Common myeloid progenitor, CD34-positive (primary cell): ENCODE measurements around the gene RAI14.

Source experiments
- CTCF ChIA-PET: fragments of 350-600 bp; sonication (Branson Sonifier 250); formaldehyde crosslinking; loops from one replicate; lab custom pipeline; 2021; ENCODE audit warnings: antibody characterized with exemption; lab: Charles Lee
- POLR2A ChIA-PET: fragments of 350-600 bp; sonication (Branson Sonifier 250); formaldehyde crosslinking; loops from one replicate; lab custom pipeline; 2021; ENCODE audit warnings: antibody characterized with exemption; lab: Charles Lee
- DNase-seq, 3 donors: peaks; one replicate each; pipeline versions ENCODE4 v3.0.0 to v3.0.0-alpha.2; 2013
- H3K27ac ChIP-seq, 2 experiments: 1 replicate in 1 of 2; 2 replicates in 1 of 2; pipeline ENCODE4 v1.7.0; 2013; ENCODE audit warnings: inconsistent platforms in 2 of 2, low read length in 2 of 2, mild to moderate bottlenecking in 2 of 2, low read depth in 1 of 2, moderate library complexity in 1 of 2; ENCODE audit not compliant: severe bottlenecking in 2 of 2, insufficient read depth in 1 of 2, poor library complexity in 1 of 2
- H3K27me3 ChIP-seq, 5 experiments: replicated peaks in 2 of 5; 1 replicate in 3 of 5; 2 replicates in 2 of 5; pipeline versions ENCODE4 v1.6.1 to v1.7.0; 2013; ENCODE audit warnings: low read length in 4 of 5, mild to moderate bottlenecking in 2 of 5, moderate library complexity in 2 of 5, inconsistent platforms in 1 of 5; ENCODE audit not compliant: insufficient read depth in 5 of 5, control insufficient read depth in 4 of 5
- H3K36me3 ChIP-seq, 4 experiments: 1 replicate in 2 of 4; 2 replicates in 2 of 4; pipeline versions ENCODE4 v1.6.1 to v1.7.0; 2013; ENCODE audit warnings: low read length in 3 of 4, control low read depth in 1 of 4, mild to moderate bottlenecking in 1 of 4; ENCODE audit not compliant: control insufficient read depth in 4 of 4, insufficient read depth in 4 of 4
- H3K4me1 ChIP-seq, 4 experiments: 1 replicate in 3 of 4; 2 replicates in 1 of 4; pipeline versions ENCODE4 v1.6.1 to v1.7.1; 2013; ENCODE audit warnings: low read length in 3 of 4, mild to moderate bottlenecking in 3 of 4, control low read depth in 1 of 4, inconsistent platforms in 1 of 4, moderate library complexity in 1 of 4; ENCODE audit not compliant: control insufficient read depth in 4 of 4, insufficient read depth in 4 of 4; ENCODE audit errors: control extremely low read depth in 1 of 4
- H3K4me3 ChIP-seq, 7 experiments: 1 replicate in 4 of 7; 2 replicates in 3 of 7; pipeline versions ENCODE4 v1.5.1 to v1.7.0; 2013; ENCODE audit warnings: mild to moderate bottlenecking in 7 of 7, low read length in 6 of 7, moderate library complexity in 6 of 7, inconsistent platforms in 2 of 7, low read depth in 2 of 7, control low read depth in 1 of 7; ENCODE audit not compliant: insufficient read depth in 4 of 7, control insufficient read depth in 1 of 7; ENCODE audit errors: extremely low read depth in 1 of 7
- H3K9me3 ChIP-seq, 5 experiments: 1 replicate in 4 of 5; 2 replicates in 1 of 5; pipeline versions ENCODE4 v1.6.1 to v1.7.1; 2013; ENCODE audit warnings: low read length in 4 of 5, mild to moderate bottlenecking in 2 of 5, inconsistent platforms in 1 of 5, low read depth in 1 of 5, moderate library complexity in 1 of 5; ENCODE audit not compliant: control insufficient read depth in 4 of 5, insufficient read depth in 2 of 5; ENCODE audit errors: control extremely low read depth in 1 of 5
- WGBS: methylation state at CpG from one replicate; pipeline ENCODE4 v1.1.5; 2013; ENCODE audit not compliant: insufficient coverage; 5-methylcytosine and 5-hydroxymethylcytosine counted together

Gene RAI14

GRCh38 chr5:34789021-34789531 lies 132.9 kb downstream of the RAI14 start:
- Histone ChIP-seq H3K36me3 (no peaks in the 10 kb centered on the region), H3K27ac (no peak overlapping the region), H3K9me3 (peaks cover 0 to 10% (median 4%) of the 10 kb centered on the region in 5 experiments), H3K4me1 (no peaks in the 10 kb centered on the region), H3K27me3 (no peaks in the 10 kb centered on the region), H3K4me3 (no peak overlapping the region)
- CTCF ChIA-PET: no interaction called here
- peak; percentile 3 to 55 (median 24) for DNase-seq
- POLR2A ChIA-PET: no interaction called here
- WGBS: 85% methylated on average over 4 of the region's 5 CpGs

GRCh38 chr5:34789639-34790038 lies 133.5 kb downstream of the RAI14 start:
- Histone ChIP-seq H3K27me3 (no peaks in the 10 kb centered on the region), H3K4me3 (no peak overlapping the region), H3K36me3 (no peaks in the 10 kb centered on the region), H3K27ac (no peak overlapping the region), H3K9me3 (peaks cover 0 to 10% (median 4%) of the 10 kb centered on the region in 5 experiments), H3K4me1 (no peaks in the 10 kb centered on the region)
- ChIA-PET POLR2A (no interaction called here), CTCF (no interaction called here)
- DNase-seq: no peak
- WGBS: no CpG with 5 or more reads among the region's 2 CpGs

GRCh38 chr5:34790069-34790468 lies 133.9 kb downstream of the RAI14 start:
- Histone ChIP-seq H3K4me1 (no peaks in the 10 kb centered on the region), H3K27ac (no peak overlapping the region), H3K27me3 (no peaks in the 10 kb centered on the region), H3K9me3 (peaks cover 0 to 10% (median 4%) of the 10 kb centered on the region in 5 experiments), H3K36me3 (no peaks in the 10 kb centered on the region), H3K4me3 (no peak overlapping the region)
- 100% methylated on average over 1 of the region's 1 CpG for WGBS
- POLR2A ChIA-PET: no interaction called here
- CTCF ChIA-PET: no interaction called here
- no peak for DNase-seq

DNA sequence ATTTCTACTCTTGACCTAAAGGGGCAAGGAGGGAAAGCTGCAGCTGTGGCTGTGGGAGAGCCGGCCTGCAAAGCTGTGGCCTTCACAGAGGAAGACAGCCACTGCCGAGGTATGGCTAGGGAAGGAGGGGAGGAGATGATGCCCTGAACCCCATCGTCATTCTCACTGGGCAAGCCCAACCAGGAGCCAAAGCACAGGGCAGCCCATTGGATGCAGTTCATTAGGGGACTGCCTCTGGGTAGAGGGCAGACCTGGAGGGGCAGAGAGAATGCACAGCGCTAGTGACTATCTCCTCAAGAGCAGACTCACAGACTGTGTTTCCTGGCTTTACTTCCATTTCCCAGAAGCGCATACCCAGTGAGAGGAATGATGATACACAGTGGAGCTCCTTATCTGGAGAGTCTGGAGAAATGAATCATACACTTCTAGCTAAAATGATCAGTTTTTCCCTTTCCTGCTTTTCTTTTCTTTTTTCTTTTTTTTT lies 135.7 kb downstream of the RAI14 start:
- no peaks in the 10 kb centered on the region for H3K4me1 ChIP-seq
- ChIA-PET POLR2A (no interaction called here), CTCF (interaction anchor here (1.1 kb wide), 1 partner anchor 14 kb away, joined by 3 read pairs; no protein-coding TSS in a partner anchor)
- H3K36me3 ChIP-seq: no peaks in the 10 kb centered on the region
- no peak for DNase-seq
- H3K27ac ChIP-seq: no peak overlapping the region
- no peaks in the 10 kb centered on the region for H3K27me3 ChIP-seq
- H3K9me3 ChIP-seq: peaks cover 0 to 5% (median 0%) of the 10 kb centered on the region in 5 experiments
- 95% methylated on average over 5 of the region's 5 CpGs for WGBS
- no peak overlapping the region for H3K4me3 ChIP-seq

DNA sequence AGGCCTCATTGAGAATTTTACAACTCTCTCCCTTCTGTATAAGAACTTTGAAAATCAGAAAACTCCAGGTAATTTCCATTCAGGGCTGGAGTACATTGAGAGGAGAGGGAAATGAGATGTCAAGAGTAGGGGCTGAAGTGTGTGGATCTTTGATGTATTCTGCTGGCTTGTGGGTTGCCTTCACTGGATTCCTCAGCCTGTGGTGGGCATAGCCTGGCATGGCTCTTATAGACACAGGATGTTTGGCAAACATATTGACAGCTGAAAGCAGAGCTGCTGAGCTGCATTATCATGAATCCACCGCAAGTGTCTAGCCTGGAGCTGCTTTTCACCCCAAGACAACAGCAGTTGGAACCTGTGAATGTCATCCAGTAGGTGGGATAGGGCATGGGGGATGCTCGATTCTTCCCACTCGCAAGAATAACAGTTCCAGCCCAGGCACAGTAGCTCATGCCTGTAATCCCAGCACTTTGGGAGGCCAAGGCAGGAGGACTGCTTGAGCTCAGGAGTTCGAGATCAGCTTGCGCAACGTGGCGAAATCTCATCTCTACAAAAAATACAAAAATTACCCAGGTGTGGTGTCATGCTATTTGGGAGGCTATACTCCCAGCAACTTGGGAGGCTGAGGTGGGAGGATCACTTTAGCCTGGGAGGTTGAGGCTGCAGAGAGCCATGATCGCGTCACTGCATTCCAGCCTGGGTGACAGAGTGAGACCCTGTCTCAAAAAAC lies 146.9 kb downstream of the RAI14 start:
- no peak overlapping the region for H3K4me3 ChIP-seq
- no peaks in the 10 kb centered on the region for H3K36me3 ChIP-seq
- no peaks in the 10 kb centered on the region for H3K4me1 ChIP-seq
- CTCF ChIA-PET: interaction anchor here (0.6 to 0.8 kb wide), 2 partner anchors 24 to 46 kb away, joined by 3 read pairs; no protein-coding TSS in a partner anchor
- WGBS: 100% methylated on average over 5 of the region's 9 CpGs
- H3K9me3 ChIP-seq: no peaks in the 10 kb centered on the region
- no peak for DNase-seq
- POLR2A ChIA-PET: no interaction called here
- H3K27ac ChIP-seq: no peak overlapping the region
- no peaks in the 10 kb centered on the region for H3K27me3 ChIP-seq

- POLR2A ChIA-PET: no interaction called here
- no peak overlapping the region for H3K27ac ChIP-seq
- no peaks in the 10 kb centered on the region for H3K4me1 ChIP-seq
- CTCF ChIA-PET: interaction anchor here (0.8 to 1.0 kb wide), 2 partner anchors 9 to 23 kb away, joined by 3 read pairs; no protein-coding TSS in a partner anchor
- H3K9me3 ChIP-seq: no peaks in the 10 kb centered on the region
- H3K27me3 ChIP-seq: no peaks in the 10 kb centered on the region
- H3K4me3 ChIP-seq: no peak overlapping the region
- WGBS: 96% methylated on average over 2 of the region's 4 CpGs
- H3K36me3 ChIP-seq: no peaks in the 10 kb centered on the region
- DNase-seq: no peak
Measured at GRCh38 chr5:34803974-34804732, 148.0 kb downstream of the RAI14 start.
